HepG2 (cell line): ENCODE data around the gene GPLD1. TPM values are rescaled to one million over a fixed set of nuclear protein-coding genes. Genes with fewer than 3 reads are reported as not detected.
A peak's percentile ranks its signal among the peaks of the same experiment; 100 is the strongest.

Experiments
- AGO2 ChIP-seq: fragments of 200-400 bp; formaldehyde crosslinking; optimal IDR thresholded peaks from 2 replicates; pipeline ENCODE3; 2017; ENCODE audit warnings: mild to moderate bottlenecking, low read depth, low read length, moderate library complexity
- ARNT ChIP-seq: fragments of 450-650 bp; IDR thresholded peaks from 2 replicates; pipeline ENCODE4 v1.6.1; 2017
- ATF7 ChIP-seq, 2 experiments: fragments of 450-650 bp in 1 of 2; sonication (generic) in 1 of 2; formaldehyde crosslinking in 1 of 2; IDR thresholded peaks; 2 replicates each; pipeline versions ENCODE4 v1.4.0 to v1.6.1; 2016 to 2020; ENCODE audit warnings: antibody characterized with exemption in 1 of 2, mild to moderate bottlenecking in 1 of 2, missing genetic modification reagents in 1 of 2
- BHLHE40 ChIP-seq: IDR thresholded peaks from 2 replicates; pipeline ENCODE4 v1.6.1; 2011; ENCODE audit warnings: low read length, improper control_type of control experiment
- FOXO1 ChIP-seq: sonication (generic); formaldehyde crosslinking; IDR thresholded peaks from 2 replicates; pipeline ENCODE4 v1.4.0; 2020; ENCODE audit warnings: missing genetic modification reagents
- IRX3 ChIP-seq: sonication (generic); formaldehyde crosslinking; IDR thresholded peaks from 2 replicates; pipeline ENCODE4 v1.8.1; 2023; ENCODE audit warnings: mild to moderate bottlenecking, low read depth, missing genetic modification reagents, borderline replicate concordance
- KLF11 ChIP-seq: IDR thresholded peaks from 2 replicates; pipeline ENCODE4 v1.6.1; 2016; ENCODE audit warnings: missing compliant biosample characterization
- NFE2 ChIP-seq: sonication (generic); formaldehyde crosslinking; IDR thresholded peaks from 2 replicates; pipeline ENCODE4 v1.4.0; 2020; ENCODE audit warnings: missing genetic modification reagents
- NFIC ChIP-seq: IDR thresholded peaks from 2 replicates; pipeline ENCODE4 v1.6.1; 2012; ENCODE audit warnings: mild to moderate bottlenecking, low read length, inconsistent platforms
- TP53 ChIP-seq: sonication (generic); formaldehyde crosslinking; conservative IDR thresholded peaks from 2 replicates; pipeline ENCODE4 v1.4.0; 2020; ENCODE audit warnings: missing genetic modification reagents
- ZNF124 ChIP-seq: sonication (generic); formaldehyde crosslinking; IDR thresholded peaks from 2 replicates; pipeline ENCODE4 v1.4.0; 2020; ENCODE audit warnings: missing genetic modification reagents
- ZNF326 ChIP-seq: sonication (generic); formaldehyde crosslinking; IDR thresholded peaks from 2 replicates; pipeline ENCODE4 v1.4.0; 2020; ENCODE audit warnings: missing genetic modification reagents, borderline replicate concordance
- ZNF737 ChIP-seq: sonication (generic); formaldehyde crosslinking; IDR thresholded peaks from 2 replicates; pipeline ENCODE4 v1.5.0; 2020; ENCODE audit warnings: missing genetic modification reagents, mild to moderate bottlenecking, borderline replicate concordance
- polyA plus RNA-seq, 8 experiments: library from polyadenylated mRNA; depleted of rRNA in 3 of 8; stranded (reverse) in 7 of 8; unstranded in 1 of 8; fragments of >200 nt; fragmentation: Illumina TruSeq in 4 of 8; extraction: Trizol in 4 of 8; gene quantifications; 2 replicates each; pipeline versions ENCODE4 v1.2.1 to v1.2.3, GENCODE V29; 2011 to 2016; ENCODE audit warnings: low read depth in 4 of 8, missing spikeins in 1 of 8, mixed read lengths in 1 of 8; ENCODE audit not compliant: insufficient read depth in 1 of 8
- total RNA-seq, 5 experiments: library from RNA; depleted of rRNA; stranded (reverse); fragments of >200 nt; fragmentation: Illumina TruSeq; extraction: Trizol; gene quantifications; 2 replicates each; pipeline ENCODE4 v1.2.3, GENCODE V29; 2016; ENCODE audit warnings: low read depth in 1 of 5
- TF ChIP-seq, protein P1 (sequence below): sonication (generic); formaldehyde crosslinking; IDR thresholded peaks from 2 replicates; pipeline ENCODE4 v1.5.0; 2020; ENCODE audit warnings: missing genetic modification reagents
- TF ChIP-seq, protein P2 (sequence below): sonication (generic); formaldehyde crosslinking; IDR thresholded peaks from 2 replicates; pipeline ENCODE4 v1.4.0; 2020; ENCODE audit warnings: missing genetic modification reagents, low read depth, mild to moderate bottlenecking, borderline replicate concordance
- TF ChIP-seq, protein P3 (sequence below): sonication (generic); formaldehyde crosslinking; IDR thresholded peaks from one replicate; pipeline ENCODE4 v1.5.1; 2020; ENCODE audit warnings: mild to moderate bottlenecking, missing genetic modification reagents; ENCODE audit errors: not compliant biosample characterization
- TF ChIP-seq, protein P4 (sequence below): sonication (generic); formaldehyde crosslinking; IDR thresholded peaks from 2 replicates; pipeline ENCODE4 v1.4.0; 2020; ENCODE audit warnings: mild to moderate bottlenecking, missing genetic modification reagents

The GPLD1 gene
- total and polyA plus RNA-seq, 2 of the 13 experiments (the other 11 are each of a cell fraction or from before 2014, with no cell fraction given), result 6.2 to 7.6 TPM

DNA sequence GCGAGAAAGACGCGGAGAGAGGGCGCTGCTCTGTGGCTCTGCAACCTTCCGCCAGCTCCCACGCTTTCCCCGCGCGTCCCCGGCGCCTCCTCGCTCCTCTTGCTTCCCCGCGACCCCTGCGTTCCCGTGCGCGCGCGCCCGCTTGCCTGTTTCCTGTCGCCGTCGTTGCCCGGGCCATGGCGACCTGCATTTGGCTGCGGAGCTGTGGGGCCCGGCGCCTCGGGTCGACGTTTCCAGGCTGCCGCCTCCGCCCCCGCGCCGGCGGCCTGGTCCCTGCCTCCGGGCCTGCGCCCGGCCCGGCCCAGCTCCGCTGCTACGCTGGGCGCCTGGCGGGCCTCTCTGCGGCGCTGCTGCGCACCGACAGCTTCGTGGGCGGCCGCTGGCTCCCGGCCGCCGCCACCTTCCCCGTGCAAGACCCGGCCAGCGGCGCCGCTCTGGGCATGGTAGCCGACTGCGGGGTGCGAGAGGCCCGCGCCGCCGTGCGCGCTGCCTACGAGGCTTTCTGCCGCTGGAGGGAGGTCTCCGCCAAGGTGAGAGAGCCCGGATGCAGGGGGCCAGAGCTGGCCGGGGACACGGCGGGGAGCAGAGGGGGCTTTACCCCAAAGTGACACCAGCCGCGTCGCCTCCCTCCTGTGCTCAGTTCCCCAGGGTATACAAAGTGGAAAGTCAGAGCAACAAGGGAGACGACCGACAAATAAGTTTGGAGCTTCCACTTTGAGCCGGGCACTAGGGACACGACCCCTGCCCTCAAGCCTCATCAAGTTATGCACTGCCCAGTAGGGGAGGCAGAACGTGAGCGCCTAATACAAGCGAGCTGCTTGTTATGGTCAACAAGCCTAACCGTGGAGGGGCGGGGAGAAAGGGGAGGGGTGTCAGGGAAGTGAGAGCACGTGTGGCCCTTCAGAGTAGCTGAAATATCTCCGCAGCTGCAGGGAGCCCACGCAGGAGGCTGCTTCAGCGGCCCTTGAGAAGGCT, 5.7 kb upstream of the GPLD1 start, which contains the start of gene ALDH5A1 (continued):
- TF ChIP-seq NFE2 (CRISPR knock-in tag), result no peak
- TF ChIP-seq ZNF737 (CRISPR knock-in tag), result peak; percentile 75; the same call in 1 of the 2 replicates
- TF ChIP-seq ATF7 (IDR thresholded peaks at IDR 0.05), result no peak
- TF ChIP-seq ATF7 (CRISPR knock-in tag; IDR thresholded peaks at IDR 0.05), result no peak
- no peak for TF ChIP-seq NFIC
- TF ChIP-seq, protein P1, sequence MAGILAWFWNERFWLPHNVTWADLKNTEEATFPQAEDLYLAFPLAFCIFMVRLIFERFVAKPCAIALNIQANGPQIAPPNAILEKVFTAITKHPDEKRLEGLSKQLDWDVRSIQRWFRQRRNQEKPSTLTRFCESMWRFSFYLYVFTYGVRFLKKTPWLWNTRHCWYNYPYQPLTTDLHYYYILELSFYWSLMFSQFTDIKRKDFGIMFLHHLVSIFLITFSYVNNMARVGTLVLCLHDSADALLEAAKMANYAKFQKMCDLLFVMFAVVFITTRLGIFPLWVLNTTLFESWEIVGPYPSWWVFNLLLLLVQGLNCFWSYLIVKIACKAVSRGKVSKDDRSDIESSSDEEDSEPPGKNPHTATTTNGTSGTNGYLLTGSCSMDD (CRISPR knock-in tag), result 0 out of 2 replicates have a peak, but pooled peaks have one; percentile 31
- peak; percentile 73 for TF ChIP-seq BHLHE40
- TF ChIP-seq, protein P2, sequence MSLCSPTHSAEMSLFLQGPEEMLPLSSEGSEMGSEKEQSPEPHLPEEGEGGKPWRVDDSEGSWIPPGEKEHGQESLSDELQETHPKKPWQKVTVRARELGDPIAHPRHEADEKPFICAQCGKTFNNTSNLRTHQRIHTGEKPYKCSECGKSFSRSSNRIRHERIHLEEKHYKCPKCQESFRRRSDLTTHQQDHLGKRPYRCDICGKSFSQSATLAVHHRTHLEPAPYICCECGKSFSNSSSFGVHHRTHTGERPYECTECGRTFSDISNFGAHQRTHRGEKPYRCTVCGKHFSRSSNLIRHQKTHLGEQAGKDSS (CRISPR knock-in tag), result peak; percentile 71
- peak; percentile 63 for TF ChIP-seq AGO2
- TF ChIP-seq KLF11 (CRISPR knock-in tag), result no peak; the same call in 1 of the 2 replicates
- no peak for TF ChIP-seq ARNT
- TF ChIP-seq, protein P3, sequence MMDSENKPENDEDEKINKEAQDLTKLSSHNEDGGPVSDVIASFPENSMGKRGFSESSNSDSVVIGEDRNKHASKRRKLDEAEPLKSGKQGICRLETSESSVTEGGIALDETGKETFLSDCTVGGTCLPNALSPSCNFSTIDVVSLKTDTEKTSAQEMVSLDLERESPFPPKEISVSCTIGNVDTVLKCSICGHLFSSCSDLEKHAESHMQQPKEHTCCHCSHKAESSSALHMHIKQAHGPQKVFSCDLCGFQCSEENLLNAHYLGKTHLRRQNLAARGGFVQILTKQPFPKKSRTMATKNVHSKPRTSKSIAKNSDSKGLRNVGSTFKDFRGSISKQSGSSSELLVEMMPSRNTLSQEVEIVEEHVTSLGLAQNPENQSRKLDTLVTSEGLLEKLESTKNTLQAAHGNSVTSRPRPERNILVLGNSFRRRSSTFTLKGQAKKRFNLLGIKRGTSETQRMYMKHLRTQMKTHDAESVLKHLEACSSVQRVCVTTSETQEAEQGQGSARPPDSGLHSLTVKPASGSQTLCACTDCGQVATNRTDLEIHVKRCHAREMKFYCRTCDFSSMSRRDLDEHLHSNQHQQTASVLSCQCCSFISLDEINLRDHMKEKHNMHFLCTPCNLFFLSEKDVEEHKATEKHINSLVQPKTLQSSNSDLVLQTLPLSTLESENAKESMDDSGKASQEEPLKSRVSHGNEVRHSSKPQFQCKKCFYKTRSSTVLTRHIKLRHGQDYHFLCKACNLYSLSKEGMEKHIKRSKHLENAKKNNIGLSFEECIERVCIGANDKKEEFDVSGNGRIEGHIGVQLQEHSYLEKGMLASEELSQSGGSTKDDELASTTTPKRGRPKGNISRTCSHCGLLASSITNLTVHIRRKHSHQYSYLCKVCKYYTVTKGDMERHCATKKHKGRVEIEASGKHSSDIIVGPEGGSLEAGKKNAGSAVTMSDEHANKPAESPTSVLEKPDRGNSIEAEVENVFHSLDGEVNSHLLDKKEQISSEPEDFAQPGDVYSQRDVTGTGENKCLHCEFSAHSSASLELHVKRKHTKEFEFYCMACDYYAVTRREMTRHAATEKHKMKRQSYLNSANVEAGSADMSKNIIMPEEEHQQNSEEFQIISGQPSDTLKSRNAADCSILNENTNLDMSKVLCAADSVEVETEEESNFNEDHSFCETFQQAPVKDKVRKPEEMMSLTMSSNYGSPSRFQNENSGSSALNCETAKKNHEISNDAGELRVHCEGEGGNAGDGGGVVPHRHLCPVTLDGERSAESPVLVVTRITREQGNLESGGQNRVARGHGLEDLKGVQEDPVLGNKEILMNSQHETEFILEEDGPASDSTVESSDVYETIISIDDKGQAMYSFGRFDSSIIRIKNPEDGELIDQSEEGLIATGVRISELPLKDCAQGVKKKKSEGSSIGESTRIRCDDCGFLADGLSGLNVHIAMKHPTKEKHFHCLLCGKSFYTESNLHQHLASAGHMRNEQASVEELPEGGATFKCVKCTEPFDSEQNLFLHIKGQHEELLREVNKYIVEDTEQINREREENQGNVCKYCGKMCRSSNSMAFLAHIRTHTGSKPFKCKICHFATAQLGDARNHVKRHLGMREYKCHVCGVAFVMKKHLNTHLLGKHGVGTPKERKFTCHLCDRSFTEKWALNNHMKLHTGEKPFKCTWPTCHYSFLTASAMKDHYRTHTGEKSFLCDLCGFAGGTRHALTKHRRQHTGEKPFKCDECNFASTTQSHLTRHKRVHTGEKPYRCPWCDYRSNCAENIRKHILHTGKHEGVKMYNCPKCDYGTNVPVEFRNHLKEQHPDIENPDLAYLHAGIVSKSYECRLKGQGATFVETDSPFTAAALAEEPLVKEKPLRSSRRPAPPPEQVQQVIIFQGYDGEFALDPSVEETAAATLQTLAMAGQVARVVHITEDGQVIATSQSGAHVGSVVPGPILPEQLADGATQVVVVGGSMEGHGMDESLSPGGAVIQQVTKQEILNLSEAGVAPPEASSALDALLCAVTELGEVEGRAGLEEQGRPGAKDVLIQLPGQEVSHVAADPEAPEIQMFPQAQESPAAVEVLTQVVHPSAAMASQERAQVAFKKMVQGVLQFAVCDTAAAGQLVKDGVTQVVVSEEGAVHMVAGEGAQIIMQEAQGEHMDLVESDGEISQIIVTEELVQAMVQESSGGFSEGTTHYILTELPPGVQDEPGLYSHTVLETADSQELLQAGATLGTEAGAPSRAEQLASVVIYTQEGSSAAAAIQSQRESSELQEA (CRISPR knock-in tag), result no peak
- TF ChIP-seq ZNF124 (CRISPR knock-in tag), result peak; percentile 86
- TF ChIP-seq FOXO1 (CRISPR knock-in tag), result peak; percentile 32; the same call in 1 of the 2 replicates
- TF ChIP-seq, protein P4, sequence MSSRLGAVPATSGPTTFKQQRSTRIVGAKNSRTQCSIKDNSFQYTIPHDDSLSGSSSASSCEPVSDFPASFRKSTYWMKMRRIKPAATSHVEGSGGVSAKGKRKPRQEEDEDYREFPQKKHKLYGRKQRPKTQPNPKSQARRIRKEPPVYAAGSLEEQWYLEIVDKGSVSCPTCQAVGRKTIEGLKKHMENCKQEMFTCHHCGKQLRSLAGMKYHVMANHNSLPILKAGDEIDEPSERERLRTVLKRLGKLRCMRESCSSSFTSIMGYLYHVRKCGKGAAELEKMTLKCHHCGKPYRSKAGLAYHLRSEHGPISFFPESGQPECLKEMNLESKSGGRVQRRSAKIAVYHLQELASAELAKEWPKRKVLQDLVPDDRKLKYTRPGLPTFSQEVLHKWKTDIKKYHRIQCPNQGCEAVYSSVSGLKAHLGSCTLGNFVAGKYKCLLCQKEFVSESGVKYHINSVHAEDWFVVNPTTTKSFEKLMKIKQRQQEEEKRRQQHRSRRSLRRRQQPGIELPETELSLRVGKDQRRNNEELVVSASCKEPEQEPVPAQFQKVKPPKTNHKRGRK (CRISPR knock-in tag), result 0 out of 2 replicates have a peak, but pooled peaks have one; percentile 1
- TF ChIP-seq TP53 (CRISPR knock-in tag), result peak; percentile 81; the same call in 1 of the 2 replicates
- TF ChIP-seq ZNF326 (CRISPR knock-in tag), result no peak
- TF ChIP-seq IRX3 (CRISPR knock-in tag), result peak; percentile 83; the same call in 1 of the 2 replicates
